ENCODE results near the gene S100A5. TPM values are rescaled to one million over a fixed set of nuclear protein-coding genes. Genes with fewer than 3 reads are reported as not detected.

Gene S100A5
- total RNA-seq, 1 experiment from 2014 or later = 6.0 TPM

DNA sequence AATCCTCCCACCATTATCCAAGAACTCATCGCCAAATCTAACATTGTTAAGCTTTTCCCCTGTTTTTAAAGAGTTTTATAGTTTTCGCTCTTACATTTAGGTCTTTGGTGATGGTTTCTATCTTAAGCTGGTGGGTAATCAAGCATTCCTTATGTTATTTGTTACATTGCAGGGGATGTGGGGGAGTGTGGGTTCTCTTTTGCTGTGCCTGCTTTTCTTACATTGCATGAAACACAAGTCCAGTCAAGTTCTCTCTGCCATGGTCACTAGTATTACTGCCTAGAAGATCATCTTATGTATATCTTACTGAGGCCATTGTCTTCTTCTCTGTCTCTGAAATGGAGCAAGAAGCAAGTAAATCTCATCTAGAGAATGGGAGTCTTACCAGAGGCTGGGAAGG lies 53.0 kb downstream of the S100A5 start:
- POLR2A ChIA-PET = no interaction called here
- RAD21 ChIA-PET (ENCODE audit: low non-redundant PET in 1 of 2, low total read pairs in 2 of 2, uncharacterized antibody in 2 of 2, unreplicated experiment in 2 of 2) = no interaction called here
- intact Hi-C loops (cut with micrococcal nuclease) = no loop called here
- Histone ChIP-seq H3K36me3 (ENCODE audit: control insufficient read depth in 1 of 2, insufficient read depth in 2 of 2, low read length in 2 of 2) (no peaks in the 10 kb centered on the region), H3K27ac (ENCODE audit: low read depth, low read length) (no peak overlapping the region), H3K4me3 (replicated peaks in 1 of 2; ENCODE audit: low read depth in 1 of 2, low read length in 2 of 2) (no peak overlapping the region), H3K4me1 (ENCODE audit: control insufficient read depth in 1 of 2, insufficient read depth in 2 of 2, low read length in 2 of 2) (peaks cover 3 to 24% of the 10 kb centered on the region in 2 experiments; a peak in 3 of 4 replicates), H4K20me1 (ENCODE audit: insufficient read depth) (no peaks in the 10 kb centered on the region), H2AFZ (ENCODE audit: low read depth, low read length, poor library complexity, severe bottlenecking) (no peak overlapping the region), H3K27me3 (ENCODE audit: insufficient read depth, low read length) (peaks cover 2% of the 10 kb centered on the region; the same call in 1 of the 2 replicates), H3K79me2 (ENCODE audit: insufficient read depth, low read length) (no peaks in the 10 kb centered on the region), H3K9ac (ENCODE audit: low read length) (no peak overlapping the region), H3K9me3 (ENCODE audit: control insufficient read depth in 1 of 2, insufficient read depth in 1 of 2, low read depth in 1 of 2, low read length in 2 of 2) (no peaks in the 10 kb centered on the region), H3K9me2 (ENCODE audit: insufficient read depth) (no peaks in the 10 kb centered on the region), H3K4me2 (ENCODE audit: low read length) (no peak overlapping the region)
- no peak for ATAC-seq
- CTCF ChIA-PET = interaction anchor here (1.0 kb wide), 1 partner anchor 136 kb away, joined by 3 read pairs; no protein-coding TSS in a partner anchor
- no peak for DNase-seq (ENCODE audit: low read depth, low spot score)
- TF ChIP-seq TCF7L2 (IDR thresholded peaks at IDR 0.05; ENCODE audit: borderline replicate concordance, extremely low read depth, insufficient read depth, insufficient read length) (no peak), EZH2 (IDR thresholded peaks at IDR 0.05) (no peak), RAD21 (IDR thresholded peaks at IDR 0.05; ENCODE audit: low read depth) (no peak), POLR2A (IDR thresholded peaks at IDR 0.05; ENCODE audit: borderline replicate concordance, extremely low read depth, insufficient read depth, insufficient read length) (no peak), CBX3 (IDR thresholded peaks at IDR 0.05; ENCODE audit: low read depth) (no peak)
- TF ChIP-seq, protein P1, sequence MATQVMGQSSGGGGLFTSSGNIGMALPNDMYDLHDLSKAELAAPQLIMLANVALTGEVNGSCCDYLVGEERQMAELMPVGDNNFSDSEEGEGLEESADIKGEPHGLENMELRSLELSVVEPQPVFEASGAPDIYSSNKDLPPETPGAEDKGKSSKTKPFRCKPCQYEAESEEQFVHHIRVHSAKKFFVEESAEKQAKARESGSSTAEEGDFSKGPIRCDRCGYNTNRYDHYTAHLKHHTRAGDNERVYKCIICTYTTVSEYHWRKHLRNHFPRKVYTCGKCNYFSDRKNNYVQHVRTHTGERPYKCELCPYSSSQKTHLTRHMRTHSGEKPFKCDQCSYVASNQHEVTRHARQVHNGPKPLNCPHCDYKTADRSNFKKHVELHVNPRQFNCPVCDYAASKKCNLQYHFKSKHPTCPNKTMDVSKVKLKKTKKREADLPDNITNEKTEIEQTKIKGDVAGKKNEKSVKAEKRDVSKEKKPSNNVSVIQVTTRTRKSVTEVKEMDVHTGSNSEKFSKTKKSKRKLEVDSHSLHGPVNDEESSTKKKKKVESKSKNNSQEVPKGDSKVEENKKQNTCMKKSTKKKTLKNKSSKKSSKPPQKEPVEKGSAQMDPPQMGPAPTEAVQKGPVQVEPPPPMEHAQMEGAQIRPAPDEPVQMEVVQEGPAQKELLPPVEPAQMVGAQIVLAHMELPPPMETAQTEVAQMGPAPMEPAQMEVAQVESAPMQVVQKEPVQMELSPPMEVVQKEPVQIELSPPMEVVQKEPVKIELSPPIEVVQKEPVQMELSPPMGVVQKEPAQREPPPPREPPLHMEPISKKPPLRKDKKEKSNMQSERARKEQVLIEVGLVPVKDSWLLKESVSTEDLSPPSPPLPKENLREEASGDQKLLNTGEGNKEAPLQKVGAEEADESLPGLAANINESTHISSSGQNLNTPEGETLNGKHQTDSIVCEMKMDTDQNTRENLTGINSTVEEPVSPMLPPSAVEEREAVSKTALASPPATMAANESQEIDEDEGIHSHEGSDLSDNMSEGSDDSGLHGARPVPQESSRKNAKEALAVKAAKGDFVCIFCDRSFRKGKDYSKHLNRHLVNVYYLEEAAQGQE (IDR thresholded peaks at IDR 0.05; ENCODE audit: low read depth) = no peak
- TF ChIP-seq, protein P2, sequence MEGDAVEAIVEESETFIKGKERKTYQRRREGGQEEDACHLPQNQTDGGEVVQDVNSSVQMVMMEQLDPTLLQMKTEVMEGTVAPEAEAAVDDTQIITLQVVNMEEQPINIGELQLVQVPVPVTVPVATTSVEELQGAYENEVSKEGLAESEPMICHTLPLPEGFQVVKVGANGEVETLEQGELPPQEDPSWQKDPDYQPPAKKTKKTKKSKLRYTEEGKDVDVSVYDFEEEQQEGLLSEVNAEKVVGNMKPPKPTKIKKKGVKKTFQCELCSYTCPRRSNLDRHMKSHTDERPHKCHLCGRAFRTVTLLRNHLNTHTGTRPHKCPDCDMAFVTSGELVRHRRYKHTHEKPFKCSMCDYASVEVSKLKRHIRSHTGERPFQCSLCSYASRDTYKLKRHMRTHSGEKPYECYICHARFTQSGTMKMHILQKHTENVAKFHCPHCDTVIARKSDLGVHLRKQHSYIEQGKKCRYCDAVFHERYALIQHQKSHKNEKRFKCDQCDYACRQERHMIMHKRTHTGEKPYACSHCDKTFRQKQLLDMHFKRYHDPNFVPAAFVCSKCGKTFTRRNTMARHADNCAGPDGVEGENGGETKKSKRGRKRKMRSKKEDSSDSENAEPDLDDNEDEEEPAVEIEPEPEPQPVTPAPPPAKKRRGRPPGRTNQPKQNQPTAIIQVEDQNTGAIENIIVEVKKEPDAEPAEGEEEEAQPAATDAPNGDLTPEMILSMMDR (IDR thresholded peaks at IDR 0.05 in 2 of 3, conservative IDR thresholded peaks at IDR 0.05 in 1 of 3; ENCODE audit: borderline replicate concordance in 1 of 3, insufficient read depth in 1 of 3, low read depth in 2 of 3, low read length in 2 of 3) = no peak
- BruUV-seq (replicated peaks) = no TSS peak

Other genes starting within 250 kb of the S100A5 start
- gene PGLYRP3, start 228.0 kb downstream of the S100A5 start, total RNA-seq (2021; ENCODE audit: unreplicated experiment) = not detected
- gene PGLYRP4, start 192.1 kb downstream of the S100A5 start, total RNA-seq (2021; ENCODE audit: unreplicated experiment) = not detected
- 0.59 TPM for gene S100A9, start 183.1 kb downstream of the S100A5 start, total RNA-seq (2021; ENCODE audit: unreplicated experiment)
- not detected for gene S100A12, start 165.3 kb downstream of the S100A5 start, total RNA-seq (2021; ENCODE audit: unreplicated experiment)
- 1.4 TPM for gene S100A8, start 149.9 kb downstream of the S100A5 start, total RNA-seq (2021; ENCODE audit: unreplicated experiment)
- not detected for gene S100A7A, start 124.4 kb downstream of the S100A5 start, total RNA-seq (2021; ENCODE audit: unreplicated experiment)
- gene S100A7, start 80.3 kb downstream of the S100A5 start, total RNA-seq (2021; ENCODE audit: unreplicated experiment) = not detected
- 1,633 TPM for gene S100A6, start 4.9 kb downstream of the S100A5 start, total RNA-seq (2021; ENCODE audit: unreplicated experiment)
- 384 TPM for gene S100A4, start 4.9 kb upstream of the S100A5 start, total RNA-seq (2021; ENCODE audit: unreplicated experiment)
- gene S100A3, start 8.3 kb upstream of the S100A5 start, total RNA-seq (2021; ENCODE audit: unreplicated experiment) = 4.2 TPM
- 24.8 TPM for gene S100A2, start 24.9 kb upstream of the S100A5 start, total RNA-seq (2021; ENCODE audit: unreplicated experiment)
- gene S100A16, start 72.2 kb upstream of the S100A5 start, total RNA-seq (2021; ENCODE audit: unreplicated experiment) = 196 TPM
- 252 TPM for gene S100A14, start 75.4 kb upstream of the S100A5 start, total RNA-seq (2021; ENCODE audit: unreplicated experiment)
- gene S100A13, start 86.6 kb upstream of the S100A5 start, total RNA-seq (2021; ENCODE audit: unreplicated experiment) = 143 TPM
- gene S100A1, start 87.5 kb upstream of the S100A5 start, total RNA-seq (2021; ENCODE audit: unreplicated experiment) = 0.30 TPM
- 110 TPM for gene CHTOP, start 93.1 kb upstream of the S100A5 start, total RNA-seq (2021; ENCODE audit: unreplicated experiment)
- 39.1 TPM for gene SNAPIN, start 117.8 kb upstream of the S100A5 start, total RNA-seq (2021; ENCODE audit: unreplicated experiment)
- 335 TPM for gene ILF2, start 130.1 kb upstream of the S100A5 start, total RNA-seq (2021; ENCODE audit: unreplicated experiment)
- 0.07 TPM for gene NPR1, start 137.8 kb upstream of the S100A5 start, total RNA-seq (2021; ENCODE audit: unreplicated experiment)
- gene INTS3, start 187.1 kb upstream of the S100A5 start, total RNA-seq (2021; ENCODE audit: unreplicated experiment) = 47.6 TPM
- gene SLC27A3, start 234.5 kb upstream of the S100A5 start, total RNA-seq (2021; ENCODE audit: unreplicated experiment) = 14.3 TPM